ENCODE measurements around the gene IL4I1.
A peak's percentile ranks its signal among the peaks of the same experiment; 100 is the strongest.
"Not testable (repeated sequence)": the region's sequence is repeated elsewhere in the genome, so short reads cannot be mapped to it uniquely, and the experiment has no call there.

Gene IL4I1, protein sequence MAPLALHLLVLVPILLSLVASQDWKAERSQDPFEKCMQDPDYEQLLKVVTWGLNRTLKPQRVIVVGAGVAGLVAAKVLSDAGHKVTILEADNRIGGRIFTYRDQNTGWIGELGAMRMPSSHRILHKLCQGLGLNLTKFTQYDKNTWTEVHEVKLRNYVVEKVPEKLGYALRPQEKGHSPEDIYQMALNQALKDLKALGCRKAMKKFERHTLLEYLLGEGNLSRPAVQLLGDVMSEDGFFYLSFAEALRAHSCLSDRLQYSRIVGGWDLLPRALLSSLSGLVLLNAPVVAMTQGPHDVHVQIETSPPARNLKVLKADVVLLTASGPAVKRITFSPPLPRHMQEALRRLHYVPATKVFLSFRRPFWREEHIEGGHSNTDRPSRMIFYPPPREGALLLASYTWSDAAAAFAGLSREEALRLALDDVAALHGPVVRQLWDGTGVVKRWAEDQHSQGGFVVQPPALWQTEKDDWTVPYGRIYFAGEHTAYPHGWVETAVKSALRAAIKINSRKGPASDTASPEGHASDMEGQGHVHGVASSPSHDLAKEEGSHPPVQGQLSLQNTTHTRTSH

DNA sequence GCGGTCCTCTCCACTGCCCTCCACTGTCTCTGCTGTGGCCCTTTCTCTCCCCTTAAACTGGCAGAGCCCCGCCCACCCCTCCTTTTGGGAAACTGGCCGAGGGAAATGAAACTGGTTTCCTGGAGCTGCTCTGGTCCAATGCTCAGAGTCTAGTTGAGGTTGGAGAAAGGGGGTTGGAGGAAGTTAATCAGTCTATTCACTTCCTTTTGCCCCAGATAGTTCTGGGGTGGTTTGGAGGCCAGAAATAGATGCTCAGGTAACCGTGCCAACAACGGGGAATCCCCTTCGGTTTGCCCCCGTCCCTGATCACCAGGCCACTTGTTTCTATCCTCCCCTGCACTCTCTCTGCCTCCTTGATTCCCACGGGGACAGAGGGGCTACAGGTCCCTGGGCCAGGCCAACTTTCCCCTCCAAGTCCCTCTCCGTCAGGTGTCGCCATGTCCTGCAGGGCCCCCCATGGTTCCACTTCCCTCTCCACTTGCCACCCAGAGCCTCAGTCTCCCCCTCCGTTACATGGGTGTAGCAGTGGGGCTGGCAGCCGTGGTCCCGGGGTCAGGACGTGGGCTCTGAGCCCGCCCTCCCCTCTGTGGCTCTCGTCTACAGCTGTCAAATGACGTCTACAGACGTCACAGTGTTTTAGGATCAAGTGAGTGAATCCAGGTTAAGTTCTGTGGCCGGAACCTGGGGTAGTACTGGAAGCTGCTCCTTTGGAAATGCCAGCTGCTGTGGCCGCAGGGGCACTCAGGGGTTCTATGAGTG, at the start of gene IL4I1:
Gene IL4I1, minus strand, starts transcription at position 25 of the 759 bp plus-strand sequence. CDS start 727 bp downstream, outside the sequence.
- peak; percentile 71 for DNase-seq (ENCODE audit: low spot score)

DNA sequence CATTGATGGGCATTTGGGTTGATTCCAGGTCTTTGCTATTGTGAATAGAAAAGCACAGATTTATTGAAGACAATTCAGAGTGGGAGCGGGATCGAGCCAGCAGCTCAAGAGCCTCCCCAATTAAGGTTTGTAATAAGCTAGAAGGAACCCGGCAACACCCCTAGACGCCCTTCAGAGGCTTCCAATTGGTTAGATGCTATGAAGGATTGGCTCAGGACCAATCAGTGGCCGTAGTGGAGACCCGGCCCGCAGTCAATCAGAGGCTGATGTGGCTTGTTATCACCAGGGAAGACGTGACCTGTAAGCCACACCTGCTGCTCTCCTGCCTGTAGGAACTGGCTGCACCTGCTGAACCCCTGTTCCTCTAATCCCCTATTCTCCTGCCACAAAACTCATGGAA, 49.7 kb upstream of the IL4I1 start:
- DNase-seq (ENCODE audit: low spot score): no peak

DNA sequence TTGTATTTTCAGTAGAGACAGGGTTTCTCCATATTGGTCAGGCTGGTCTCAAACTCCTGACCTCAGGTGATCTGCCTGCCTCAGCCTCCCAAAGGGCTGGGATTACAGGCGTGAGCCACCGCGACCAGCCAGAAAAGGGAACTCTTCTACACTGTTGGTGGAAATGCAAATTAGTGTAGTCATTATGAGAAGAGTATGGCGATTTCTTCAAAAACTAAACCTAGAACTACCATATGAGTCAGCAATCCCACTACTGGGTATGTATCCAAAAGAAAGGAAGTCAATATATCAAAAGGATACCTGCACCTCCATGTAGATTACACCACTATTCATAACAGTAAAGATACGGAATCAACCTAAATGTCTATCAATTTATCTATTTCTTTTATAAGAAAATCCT, 47.9 kb upstream of the IL4I1 start:
- DNase-seq (ENCODE audit: low spot score): not testable (repeated sequence)

DNA sequence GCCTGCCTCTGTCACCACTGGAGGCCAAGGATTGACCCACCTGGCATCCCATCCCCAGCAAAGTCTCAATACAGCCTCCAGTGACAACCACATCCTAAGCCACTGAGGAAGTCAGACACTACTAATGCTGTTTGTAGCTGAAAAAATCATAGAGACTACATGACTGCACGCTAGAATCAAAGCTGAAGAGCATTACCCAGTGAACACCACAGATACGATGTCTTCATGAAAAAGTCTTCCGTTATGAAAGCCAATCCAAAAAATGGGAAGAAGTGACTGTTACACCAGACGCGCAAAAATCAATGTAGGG, 43.8 kb upstream of the IL4I1 start:
- no peak for DNase-seq (ENCODE audit: low spot score)

DNA sequence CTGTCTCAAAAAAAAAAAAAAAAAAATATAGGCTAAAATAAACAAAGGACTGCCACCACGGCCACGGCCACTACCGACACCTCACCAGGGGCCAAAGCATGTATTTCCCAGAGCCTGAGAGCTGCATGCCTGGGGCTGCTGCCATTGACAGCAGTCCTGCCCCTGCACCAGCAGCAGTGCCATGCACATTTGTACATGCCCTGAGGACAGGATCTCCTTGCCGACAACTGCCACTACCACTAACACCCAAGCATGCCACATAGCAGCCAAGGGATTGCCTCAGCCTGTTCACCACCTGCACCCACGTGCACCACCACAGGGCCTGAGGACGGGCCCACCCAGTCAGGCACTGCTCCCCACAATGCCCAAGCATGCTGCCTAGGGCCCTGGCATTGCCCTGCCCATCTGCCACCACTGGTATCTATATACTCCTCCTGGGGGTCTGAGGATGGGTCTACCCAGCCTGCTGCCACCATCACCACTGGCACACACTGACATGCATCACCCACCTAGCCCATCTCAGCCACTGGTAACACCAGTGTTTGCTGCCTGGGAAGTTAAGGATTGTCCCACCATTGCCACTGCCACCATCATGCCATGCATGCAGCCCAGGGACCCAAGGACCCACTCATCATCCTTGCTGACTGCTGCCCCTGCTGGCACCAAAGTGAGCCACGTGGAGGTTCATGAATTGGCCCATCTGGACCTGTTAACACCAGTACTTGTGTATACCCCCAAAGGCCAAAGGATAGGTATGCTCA, 43.2 kb upstream of the IL4I1 start:
- no peak for DNase-seq (ENCODE audit: low spot score)

DNA sequence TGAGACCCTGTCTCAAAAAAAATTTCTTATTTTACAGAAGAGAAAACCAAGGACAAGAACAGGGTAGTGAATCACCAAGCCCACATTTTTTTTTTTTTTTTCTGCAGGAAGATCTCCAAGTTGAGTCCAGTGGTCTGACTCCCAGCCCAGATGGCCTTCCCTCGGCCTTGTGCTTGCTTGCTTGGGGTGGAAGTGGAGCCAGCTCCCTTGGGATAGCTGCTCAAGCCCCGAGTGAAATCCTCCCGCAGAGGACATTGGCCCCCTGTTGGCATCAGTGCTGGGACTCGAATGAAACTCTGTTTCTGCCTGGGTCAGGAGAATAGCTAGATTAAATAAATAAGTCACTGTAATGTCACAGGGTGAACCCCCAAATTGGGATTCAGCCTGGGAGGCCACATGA, 42.0 kb upstream of the IL4I1 start:
- DNase-seq (ENCODE audit: low spot score): no peak

DNA sequence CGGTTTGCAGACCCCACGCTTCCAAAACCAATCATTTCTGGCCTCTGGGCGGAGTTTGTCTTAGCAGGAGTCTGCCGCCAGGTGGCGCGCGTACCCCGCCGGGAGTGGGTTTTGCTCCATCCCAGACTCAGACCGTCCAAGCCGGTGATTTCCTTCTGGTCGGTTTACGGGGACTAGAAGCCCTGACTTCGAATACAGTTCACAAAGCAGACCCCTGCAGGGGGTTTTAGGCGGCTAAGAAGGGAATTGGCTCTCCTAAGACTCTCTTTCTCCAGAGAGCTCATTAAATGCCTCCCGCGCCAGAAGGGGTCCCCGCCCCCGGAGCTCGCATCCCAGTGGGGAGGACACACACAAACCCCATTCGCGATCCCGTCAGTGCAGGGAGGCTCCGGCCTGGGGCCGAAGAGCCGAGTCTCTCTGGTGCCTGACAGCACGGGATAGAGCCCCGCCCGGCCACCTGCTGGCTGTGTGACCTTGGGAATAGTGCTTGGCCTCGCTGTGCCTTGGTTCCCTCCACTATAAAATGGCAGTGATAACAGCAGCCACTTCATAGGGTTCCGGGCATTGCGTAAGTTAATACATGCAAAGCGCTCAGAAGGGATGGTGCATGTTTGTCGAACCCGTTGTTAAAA, 41.2 kb upstream of the IL4I1 start:
- peak; percentile 57 for DNase-seq (ENCODE audit: low spot score)

DNA sequence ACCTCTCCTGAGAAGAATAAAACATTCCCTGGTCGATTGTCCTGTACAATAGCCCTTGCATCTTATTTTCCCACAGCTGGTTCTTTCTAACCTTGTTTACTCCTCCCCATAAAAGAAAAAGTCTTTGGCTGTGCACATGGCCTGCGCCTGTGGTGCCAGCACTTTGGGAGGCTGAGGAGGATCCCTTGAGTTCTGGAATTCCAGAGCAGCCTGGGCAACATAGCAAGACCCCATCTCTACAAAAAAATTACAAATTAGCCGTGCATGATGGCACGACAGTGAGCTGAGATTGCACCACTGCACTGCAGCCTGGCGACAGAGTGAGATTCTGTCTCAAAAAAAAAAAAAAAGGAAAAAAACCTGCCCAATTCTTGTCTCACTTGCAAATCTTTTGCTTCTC, 39.9 kb upstream of the IL4I1 start:
- DNase-seq (ENCODE audit: low spot score): no peak

DNA sequence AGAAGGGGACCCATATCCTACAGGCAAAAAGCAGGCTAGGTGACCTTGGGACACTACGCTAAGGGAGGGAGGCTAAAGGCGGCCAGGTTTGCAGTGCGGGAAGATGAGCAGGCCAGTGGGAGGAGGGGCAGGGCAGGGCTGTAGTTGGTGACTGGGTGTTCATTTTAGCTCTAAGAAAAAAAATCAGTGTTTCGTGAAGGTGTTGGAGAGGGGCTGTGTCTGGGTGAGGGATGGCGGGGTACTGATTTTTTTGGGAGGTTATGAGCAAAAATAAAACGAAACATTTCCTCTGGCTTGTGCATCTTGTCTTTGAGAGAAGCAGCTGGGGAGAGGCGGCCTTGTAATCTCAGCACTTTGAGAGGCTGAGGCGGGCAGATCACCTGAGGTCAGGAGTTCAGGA, 37.0 kb upstream of the IL4I1 start:
- no peak for DNase-seq (ENCODE audit: low spot score)

DNA sequence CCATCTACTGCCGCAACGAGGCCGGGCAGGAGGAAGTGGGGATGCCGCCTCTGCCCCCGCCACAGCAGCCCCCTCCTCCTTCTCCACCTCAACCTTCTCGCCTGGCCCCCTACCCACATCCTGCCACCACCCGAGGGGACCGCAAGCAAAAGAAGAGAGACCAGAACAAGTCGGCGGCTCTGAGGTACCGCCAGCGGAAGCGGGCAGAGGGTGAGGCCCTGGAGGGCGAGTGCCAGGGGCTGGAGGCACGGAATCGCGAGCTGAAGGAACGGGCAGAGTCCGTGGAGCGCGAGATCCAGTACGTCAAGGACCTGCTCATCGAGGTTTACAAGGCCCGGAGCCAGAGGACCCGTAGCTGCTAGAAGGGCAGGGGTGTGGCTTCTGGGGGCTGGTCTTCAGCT, 36.0 kb upstream of the IL4I1 start:
- no peak for DNase-seq (ENCODE audit: low spot score)

DNA sequence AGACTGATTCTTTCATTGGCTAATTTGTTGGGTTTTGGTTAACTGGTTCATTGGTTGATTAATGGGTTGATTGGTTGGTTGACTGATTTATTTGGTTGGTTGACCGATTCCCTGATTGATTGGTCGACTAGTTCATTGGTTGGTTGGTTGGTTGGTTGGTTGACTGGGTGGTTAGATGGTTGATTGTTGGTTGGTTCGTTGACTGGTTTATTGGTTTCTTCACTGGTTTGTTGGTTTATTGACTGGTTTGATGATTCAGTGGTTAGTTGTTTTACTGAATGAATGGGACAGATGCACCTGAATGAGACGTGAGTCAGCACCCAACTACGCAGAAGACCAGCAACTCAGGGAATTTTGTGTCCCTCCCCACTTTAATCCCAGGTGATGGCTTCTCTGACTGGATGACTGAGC, 35.4 kb upstream of the IL4I1 start:
- no peak for DNase-seq (ENCODE audit: low spot score)

DNA sequence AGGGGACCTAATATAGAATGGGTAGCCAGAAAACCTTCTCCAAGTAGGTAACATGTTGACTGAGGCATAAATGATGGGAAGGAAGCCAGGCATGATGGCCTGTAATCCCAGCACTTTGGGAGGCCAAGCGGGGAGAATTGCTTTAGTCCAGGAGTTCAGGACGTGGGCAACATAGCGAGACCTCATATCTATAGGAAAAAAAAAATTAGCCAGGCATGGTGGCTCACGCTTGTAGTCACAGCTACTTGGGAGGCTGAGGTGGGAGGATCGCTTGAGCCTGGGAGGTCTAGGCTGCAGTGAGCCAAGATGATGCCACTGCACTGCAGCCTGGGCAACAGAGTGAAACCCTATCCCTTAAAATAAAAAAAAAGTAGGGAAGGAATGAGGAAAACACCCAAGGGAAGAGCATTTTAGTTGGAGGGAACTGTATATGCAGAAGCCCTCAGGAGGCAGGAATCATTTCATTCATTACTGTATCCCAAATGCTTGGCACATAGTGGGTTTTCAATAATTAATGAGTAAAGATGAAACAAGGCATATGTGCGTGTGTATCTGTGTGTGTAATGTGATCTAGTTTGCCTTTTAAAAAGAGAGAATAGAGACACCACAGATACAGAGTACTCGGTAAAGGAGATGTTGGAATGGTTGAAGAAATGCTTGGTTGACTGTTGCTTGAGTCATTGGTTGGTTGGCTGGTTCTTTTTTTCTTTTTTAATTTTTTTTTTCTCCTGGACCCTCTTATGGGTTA, 34.8 kb upstream of the IL4I1 start:
- DNase-seq (ENCODE audit: low spot score): no peak

DNA sequence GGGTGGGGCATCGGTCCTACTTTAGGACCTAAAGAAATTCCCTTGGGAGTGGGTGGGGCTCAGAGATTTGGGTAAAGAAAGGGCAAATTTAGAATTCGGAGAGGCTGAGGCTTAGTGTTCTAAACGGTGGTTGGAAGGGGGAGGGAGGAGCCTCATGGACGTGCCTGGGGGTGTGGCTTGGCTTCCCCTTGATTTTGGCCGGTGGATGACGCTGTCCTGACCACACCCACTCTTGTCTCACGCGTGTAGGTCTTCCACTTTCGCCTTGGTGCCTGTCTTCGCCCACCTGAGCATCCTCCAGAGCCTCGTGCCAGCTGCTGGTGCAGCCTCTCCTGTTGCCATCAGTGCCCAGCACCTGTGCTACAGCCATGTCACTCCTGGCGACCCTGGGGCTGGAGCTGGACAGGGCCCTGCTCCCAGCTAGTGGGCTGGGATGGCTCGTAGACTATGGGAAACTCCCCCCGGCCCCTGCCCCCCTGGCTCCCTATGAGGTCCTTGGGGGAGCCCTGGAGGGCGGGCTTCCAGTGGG, 33.9 kb upstream of the IL4I1 start:
- no peak for DNase-seq (ENCODE audit: low spot score)

DNA sequence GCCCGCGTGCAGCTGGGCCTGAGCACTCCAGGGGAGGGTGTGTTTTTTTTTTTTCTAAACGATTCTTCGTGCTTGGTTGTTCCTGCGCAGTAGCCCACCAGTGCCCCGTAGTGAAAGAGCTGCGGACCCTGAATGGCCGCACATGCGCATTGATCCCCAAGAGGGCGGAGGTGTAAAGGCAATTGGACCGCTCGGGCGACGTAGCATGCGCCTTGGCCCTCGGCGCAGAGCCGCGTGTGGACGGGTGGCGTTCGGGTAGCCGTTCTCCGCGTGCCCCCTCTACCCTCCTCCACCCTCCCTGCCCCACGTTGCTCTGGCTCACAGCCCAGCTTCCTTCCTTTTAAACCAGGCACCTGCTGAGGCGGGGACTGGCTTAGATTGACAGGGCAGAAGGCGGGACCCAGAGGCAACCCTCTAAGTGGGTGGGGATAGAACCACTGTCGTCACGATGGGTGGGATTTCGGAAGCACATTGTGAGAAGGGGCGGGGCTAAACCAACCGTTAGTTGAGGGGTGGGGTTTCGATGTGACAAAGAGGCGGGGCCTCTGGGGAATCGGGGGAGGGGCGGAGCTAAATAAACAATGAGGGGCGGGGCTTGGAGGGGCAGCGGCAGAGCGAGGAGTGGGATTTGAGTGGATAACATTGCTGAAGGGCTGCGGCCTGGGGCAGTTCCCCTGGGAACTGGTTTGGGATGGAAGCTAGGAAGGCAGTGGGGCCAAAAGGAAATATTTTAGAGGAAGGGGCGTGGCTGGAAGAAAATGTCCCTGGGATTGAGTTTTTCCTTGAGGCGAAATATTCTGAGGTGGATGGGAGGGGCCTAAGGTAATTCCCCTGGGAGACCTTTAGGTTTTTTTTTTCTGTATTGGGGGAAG, 33.2 kb upstream of the IL4I1 start:
- peak; percentile 98 for DNase-seq (ENCODE audit: low spot score)

DNA sequence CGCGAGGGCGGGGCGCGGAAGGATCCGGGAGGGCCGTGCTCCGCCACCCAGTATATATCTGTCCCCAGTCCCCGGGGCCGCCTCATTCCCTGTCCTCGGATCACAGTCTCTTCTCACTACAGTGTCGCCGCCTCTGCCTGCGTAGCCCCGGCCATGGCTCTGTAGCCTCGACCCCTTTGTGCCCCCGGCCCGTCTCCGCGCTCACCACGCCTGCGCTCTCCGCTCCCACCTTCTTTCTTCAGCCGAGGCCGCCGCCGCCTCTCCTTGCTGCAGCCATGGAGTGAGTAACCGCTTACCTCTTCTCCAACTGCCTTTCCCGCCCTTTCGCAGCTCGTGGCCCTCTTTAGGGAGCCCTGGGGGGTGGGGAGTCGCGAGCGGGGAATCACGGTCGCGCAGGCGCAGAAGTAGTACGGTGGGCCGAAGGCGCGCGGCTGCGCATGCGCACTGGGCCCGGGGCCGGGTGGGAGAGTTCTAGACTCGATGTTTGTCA, 32.5 kb upstream of the IL4I1 start, which contains the start of the genes ATF5 and NUP62:
Gene ATF5, plus strand, starts transcription at position 85 of the 490 bp plus-strand sequence. CDS start 1,646 bp downstream, outside the sequence.
Gene NUP62, minus strand, starts transcription at position 384 of the 490 bp plus-strand sequence. CDS start 19,697 bp downstream, outside the sequence.
- DNase-seq (ENCODE audit: low spot score): peak; percentile 81

DNA sequence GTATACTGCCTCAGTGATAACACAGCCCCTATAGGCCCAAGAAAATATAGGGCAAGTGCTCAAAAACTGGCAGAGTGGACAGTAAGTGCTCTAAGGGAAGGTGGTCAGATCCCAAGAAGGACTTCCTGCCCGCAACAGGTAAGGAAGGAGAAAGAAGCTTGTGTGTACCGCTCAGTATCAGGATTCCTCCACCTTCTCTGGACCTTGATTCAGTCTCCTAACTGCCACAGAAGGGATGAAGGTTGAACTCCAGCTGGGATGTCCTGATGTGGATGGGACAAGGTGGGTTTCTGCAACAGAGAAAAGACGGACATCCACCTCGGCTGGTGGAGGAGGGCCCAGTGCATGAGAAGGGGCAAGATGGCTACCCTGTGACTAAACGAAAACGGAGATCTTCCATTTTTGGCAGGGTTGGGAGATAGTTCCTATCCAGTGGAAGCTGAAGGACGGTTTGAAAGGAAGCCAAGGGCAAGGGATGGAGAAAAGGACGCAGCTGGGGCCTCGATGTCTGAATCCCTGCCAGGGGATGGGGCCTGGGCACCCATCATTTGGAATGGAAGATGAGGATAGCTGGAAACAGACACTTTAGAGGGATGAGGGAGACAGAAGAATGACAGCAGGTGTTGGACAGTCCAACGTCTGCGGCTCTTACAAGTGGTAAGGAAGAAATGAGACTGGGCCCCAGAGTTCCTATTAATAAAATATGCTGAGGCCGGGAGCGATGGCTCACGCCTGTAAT, 31.0 kb upstream of the IL4I1 start:
- DNase-seq (ENCODE audit: low spot score): no peak

DNA sequence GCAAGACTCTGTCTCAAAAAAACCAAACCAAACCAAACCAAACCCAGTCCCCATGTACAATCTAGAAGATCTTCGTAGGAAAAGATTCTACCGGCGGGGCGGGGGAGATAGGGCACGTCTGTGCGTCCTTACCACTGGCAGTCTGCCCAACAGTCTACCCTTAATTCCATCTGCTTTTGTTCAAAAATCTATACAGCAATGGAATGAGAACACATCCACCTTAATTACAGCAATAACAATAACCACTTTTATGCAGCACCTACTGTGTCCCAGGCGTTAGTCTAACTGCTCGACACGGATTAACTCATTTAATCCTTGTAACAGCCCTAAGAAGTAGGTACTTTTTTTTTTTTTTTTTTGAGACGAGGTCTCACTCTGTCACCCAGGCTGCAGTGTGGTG, 29.8 kb upstream of the IL4I1 start:
- DNase-seq (ENCODE audit: low spot score): no peak

DNA sequence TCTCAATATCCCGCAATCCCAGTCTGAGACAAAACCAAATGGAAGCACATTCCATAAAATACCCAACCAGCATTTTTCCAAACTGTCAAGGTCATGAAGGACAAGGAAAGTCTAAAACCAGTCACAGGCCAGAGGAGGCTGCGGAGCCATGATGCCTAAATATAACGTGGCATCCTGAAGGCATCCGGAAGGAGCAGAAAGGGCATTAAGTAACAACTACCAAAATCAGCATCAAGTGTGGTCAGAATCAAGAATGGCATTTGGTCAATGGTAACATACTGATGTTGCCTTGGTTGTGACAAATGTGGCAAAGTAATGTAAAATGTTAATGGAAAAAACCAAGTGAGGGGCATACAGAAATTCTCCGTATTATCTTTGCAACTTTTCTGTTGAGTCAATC, 28.8 kb upstream of the IL4I1 start:
- DNase-seq (ENCODE audit: low spot score): no peak

DNA sequence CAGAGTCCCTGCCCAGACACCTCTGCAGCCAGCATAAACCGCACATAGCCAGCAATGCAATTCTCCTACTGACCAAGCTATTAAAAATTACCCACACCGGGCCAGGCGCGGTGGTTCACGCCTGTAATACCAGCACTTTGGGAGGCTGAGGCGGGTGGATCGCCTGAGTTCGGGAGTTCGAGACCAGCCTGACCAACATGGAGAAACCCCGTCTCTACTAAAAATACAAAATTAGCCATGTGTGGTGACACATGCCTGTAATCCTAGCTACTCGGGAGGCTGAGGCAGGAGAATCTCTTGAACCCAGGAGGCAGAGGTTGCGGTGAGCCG, 28.2 kb upstream of the IL4I1 start:
- not testable (repeated sequence) for DNase-seq (ENCODE audit: low spot score)
